ENCODE results near the gene UBD.

- TF ChIP-seq CTCF (IDR thresholded peaks at IDR 0.05) (no peak), POLR2A (IDR thresholded peaks at IDR 0.05) (no peak)
These were observed 37.3 kb downstream of the UBD start for GRCh38 chr6:29522227-29522626.

Measured in ovary (tissue), 3 donors.